Liver (tissue), 3 donors: ENCODE measurements around the gene ZNF669.

Experiments used
- SP1 ChIP-seq: IDR thresholded peaks from 2 replicates; pipeline ENCODE4 v1.6.1; 2018; ENCODE audit warnings: antibody characterized with exemption, mild to moderate bottlenecking
- TF ChIP-seq, protein P1 (sequence below): fragments of 150-350 bp; IDR thresholded peaks from 2 replicates; pipeline ENCODE4 v1.5.1; 2017; ENCODE audit warnings: improper control_type of control experiment, low read depth, low read length; ENCODE audit not compliant: missing input control
- donor health status: healthy.
- donor health status: healthy.

DNA sequence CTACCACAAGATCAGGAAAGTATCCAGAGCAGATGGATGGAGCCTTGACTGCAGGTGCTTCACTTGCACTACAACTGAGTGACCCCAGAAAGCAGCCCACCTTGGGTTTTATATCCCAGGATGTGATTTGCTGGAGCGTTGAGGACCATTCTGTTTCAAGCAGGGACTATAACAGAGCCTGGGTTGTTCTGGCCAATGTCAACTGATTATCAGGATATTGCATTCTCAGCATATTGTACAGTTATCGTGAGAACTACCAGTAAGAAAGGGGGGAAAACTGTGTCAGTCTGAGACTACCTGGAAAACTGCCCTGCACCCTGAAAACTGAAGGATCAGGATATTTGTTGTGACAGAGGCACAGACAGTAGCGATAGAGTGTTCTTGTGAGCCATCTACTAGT is 8.0 kb downstream of the ZNF669 start:
- TF ChIP-seq SP1 = no peak
- TF ChIP-seq, protein P1, sequence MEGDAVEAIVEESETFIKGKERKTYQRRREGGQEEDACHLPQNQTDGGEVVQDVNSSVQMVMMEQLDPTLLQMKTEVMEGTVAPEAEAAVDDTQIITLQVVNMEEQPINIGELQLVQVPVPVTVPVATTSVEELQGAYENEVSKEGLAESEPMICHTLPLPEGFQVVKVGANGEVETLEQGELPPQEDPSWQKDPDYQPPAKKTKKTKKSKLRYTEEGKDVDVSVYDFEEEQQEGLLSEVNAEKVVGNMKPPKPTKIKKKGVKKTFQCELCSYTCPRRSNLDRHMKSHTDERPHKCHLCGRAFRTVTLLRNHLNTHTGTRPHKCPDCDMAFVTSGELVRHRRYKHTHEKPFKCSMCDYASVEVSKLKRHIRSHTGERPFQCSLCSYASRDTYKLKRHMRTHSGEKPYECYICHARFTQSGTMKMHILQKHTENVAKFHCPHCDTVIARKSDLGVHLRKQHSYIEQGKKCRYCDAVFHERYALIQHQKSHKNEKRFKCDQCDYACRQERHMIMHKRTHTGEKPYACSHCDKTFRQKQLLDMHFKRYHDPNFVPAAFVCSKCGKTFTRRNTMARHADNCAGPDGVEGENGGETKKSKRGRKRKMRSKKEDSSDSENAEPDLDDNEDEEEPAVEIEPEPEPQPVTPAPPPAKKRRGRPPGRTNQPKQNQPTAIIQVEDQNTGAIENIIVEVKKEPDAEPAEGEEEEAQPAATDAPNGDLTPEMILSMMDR = no peak
